ENCODE measurements around the gene AKR1C2.
"Not testable (repeated sequence)": the region's sequence is repeated elsewhere in the genome, so short reads cannot be mapped to it uniquely, and the experiment has no call there.

Gene AKR1C2

GRCh38 chr10:4984971-4985594 lies 18.6 kb downstream of the AKR1C2 start:
- DNase-seq = no peak

- no peak for DNase-seq
Measured at GRCh38 chr10:4984223-4984622, 19.4 kb downstream of the AKR1C2 start.

GRCh38 chr10:4983615-4984216 lies 19.9 kb downstream of the AKR1C2 start:
- DNase-seq = no peak

GRCh38 chr10:4982764-4983226 lies 20.9 kb downstream of the AKR1C2 start:
- DNase-seq = no peak

GRCh38 chr10:4981722-4982471 lies 21.8 kb downstream of the AKR1C2 start:
- peak; percentile 1 for DNase-seq

GRCh38 chr10:4980793-4981192 lies 22.9 kb downstream of the AKR1C2 start:
- no peak for DNase-seq

- no peak for DNase-seq
Measured at GRCh38 chr10:4978870-4979269, 24.8 kb downstream of the AKR1C2 start.

- no peak for DNase-seq
Measured at GRCh38 chr10:4977025-4977424, 26.6 kb downstream of the AKR1C2 start.

GRCh38 chr10:4974400-4974799 lies 29.3 kb downstream of the AKR1C2 start:
- DNase-seq = not testable (repeated sequence)

- not testable (repeated sequence) for DNase-seq
Measured at GRCh38 chr10:4973294-4973693, 30.4 kb downstream of the AKR1C2 start.

GRCh38 chr10:4972369-4973142 lies 31.1 kb downstream of the AKR1C2 start:
- not testable (repeated sequence) for DNase-seq

- DNase-seq = not testable (repeated sequence)
Measured at GRCh38 chr10:4970362-4970761, 33.3 kb downstream of the AKR1C2 start.

GRCh38 chr10:4969289-4969688 lies 34.4 kb downstream of the AKR1C2 start:
- DNase-seq = not testable (repeated sequence)

- not testable (repeated sequence) for DNase-seq
Measured at GRCh38 chr10:4967189-4967588, 36.5 kb downstream of the AKR1C2 start.

GRCh38 chr10:4965763-4966162 lies 37.9 kb downstream of the AKR1C2 start:
- DNase-seq = not testable (repeated sequence)

- DNase-seq = not testable (repeated sequence)
Measured at GRCh38 chr10:4963815-4964154, 39.9 kb downstream of the AKR1C2 start.

GRCh38 chr10:4962876-4963814 lies 40.5 kb downstream of the AKR1C2 start, which contains the start of gene AKR1C1:
TSS of gene AKR1C1 (plus strand) at chr10:4963415. CDS start at chr10:4963445, 30 bp downstream.
- not testable (repeated sequence) for DNase-seq

GRCh38 chr10:4962308-4962707 lies 41.3 kb downstream of the AKR1C2 start:
- DNase-seq = not testable (repeated sequence)

- not testable (repeated sequence) for DNase-seq
Measured at GRCh38 chr10:4961558-4961957, 42.1 kb downstream of the AKR1C2 start.

- not testable (repeated sequence) for DNase-seq
Measured at GRCh38 chr10:4956955-4957645, 46.6 kb downstream of the AKR1C2 start.

- DNase-seq = not testable (repeated sequence)
Measured at GRCh38 chr10:4956088-4956487, 47.6 kb downstream of the AKR1C2 start.

All from CD4-positive, alpha-beta T cell treated with Interferon gamma for 1 hour (primary cell).